HEK293 (cell line): ENCODE measurements around the gene LYRM1.
"Not testable (repeated sequence)": the region's sequence is repeated elsewhere in the genome, so short reads cannot be mapped to it uniquely, and the experiment has no call there.

Source experiments
- CTCF ChIA-PET: fragments of 350-600 bp; formaldehyde crosslinking; extraction: SDS; loops from one replicate; lab custom pipeline; 2021; ENCODE audit warnings: antibody characterized with exemption; lab: Yijun Ruan, JAX
- POLR2A ChIA-PET: fragments of 300-600 bp; formaldehyde crosslinking; extraction: SDS; loops from one replicate; lab custom pipeline; 2020; ENCODE audit warnings: antibody characterized with exemption, inconsistent platforms; lab: Yijun Ruan, JAX
- H3K27ac ChIP-seq: fragments of 200-500 bp; sonication (Bioruptor generic); 2 replicates; pipeline ENCODE4 v1.5.1; 2014; ENCODE audit warnings: low read depth, low read length, control low read depth, inconsistent platforms; ENCODE audit errors: extremely low read depth
- H3K36me3 ChIP-seq, 2 experiments: fragments of 200-500 bp in 1 of 2; sonication (Bioruptor generic) in 1 of 2; 1 replicate in 1 of 2; 2 replicates in 1 of 2; pipeline ENCODE4 v1.5.1; 2014 to 2017; ENCODE audit warnings: inconsistent platforms in 2 of 2, low read length in 2 of 2; ENCODE audit not compliant: control insufficient read depth in 2 of 2, insufficient read depth in 1 of 2
- H3K4me1 ChIP-seq: fragments of 200-500 bp; sonication (Bioruptor generic); 2 replicates; pipeline ENCODE4 v1.5.1; 2014; ENCODE audit warnings: mild to moderate bottlenecking, low read length, inconsistent platforms; ENCODE audit not compliant: control insufficient read depth, insufficient read depth
- H3K4me3 ChIP-seq: 2 replicates; pipeline ENCODE4 v1.5.1; 2011; ENCODE audit warnings: low read depth, mild to moderate bottlenecking, control low read depth, low read length, moderate library complexity
- H3K9me3 ChIP-seq: fragments of 200-500 bp; sonication (Bioruptor generic); 2 replicates; pipeline ENCODE4 v1.5.1; 2014; ENCODE audit warnings: low read depth, low read length, inconsistent platforms; ENCODE audit not compliant: control insufficient read depth, insufficient read depth
- OSR2 ChIP-seq: fragments of 450-650 bp; formaldehyde crosslinking; IDR thresholded peaks from 2 replicates; pipeline ENCODE4 v1.5.1; 2016; ENCODE audit warnings: missing biosample characterization, missing genetic modification characterization
- ZBTB17 ChIP-seq: fragments of 450-650 bp; formaldehyde crosslinking; IDR thresholded peaks from 2 replicates; pipeline ENCODE4 v1.5.1; 2016; ENCODE audit warnings: missing biosample characterization, missing genetic modification characterization
- ZNF112 ChIP-seq: fragments of 450-650 bp; formaldehyde crosslinking; IDR thresholded peaks from 2 replicates; pipeline ENCODE4 v1.5.0; 2017; ENCODE audit warnings: missing biosample characterization, missing genetic modification characterization
- ZNF121 ChIP-seq: fragments of 450-650 bp; formaldehyde crosslinking; IDR thresholded peaks from 2 replicates; pipeline ENCODE4 v1.5.1; 2016; ENCODE audit warnings: missing biosample characterization, missing genetic modification characterization
- ZNF341 ChIP-seq: fragments of 450-650 bp; formaldehyde crosslinking; IDR thresholded peaks from 2 replicates; pipeline ENCODE4; 2016; ENCODE audit warnings: low read depth, missing biosample characterization, missing genetic modification characterization
- ZNF510 ChIP-seq: fragments of 450-650 bp; formaldehyde crosslinking; IDR thresholded peaks from 2 replicates; pipeline ENCODE4 v1.5.1; 2018; ENCODE audit warnings: mild to moderate bottlenecking, missing genetic modification characterization, missing biosample characterization; ENCODE audit not compliant: insufficient replicate concordance
- ZNF558 ChIP-seq: fragments of 450-650 bp; formaldehyde crosslinking; IDR thresholded peaks from 2 replicates; pipeline ENCODE4 v1.5.1; 2016; ENCODE audit warnings: missing biosample characterization, missing genetic modification characterization
- ZNF776 ChIP-seq: fragments of 450-650 bp; formaldehyde crosslinking; IDR thresholded peaks from 2 replicates; pipeline ENCODE4 v1.5.0; 2017; ENCODE audit warnings: missing biosample characterization, missing genetic modification characterization, borderline replicate concordance
- ZNF830 ChIP-seq: fragments of 450-650 bp; IDR thresholded peaks from 2 replicates; pipeline ENCODE4 v1.5.0; 2018; ENCODE audit warnings: missing biosample characterization, missing genetic modification characterization, low read depth, mild to moderate bottlenecking, moderate library complexity
- ZSCAN23 ChIP-seq: fragments of 450-650 bp; formaldehyde crosslinking; IDR thresholded peaks from 2 replicates; pipeline ENCODE4 v1.5.1; 2016; ENCODE audit warnings: missing biosample characterization, missing genetic modification characterization
- TF ChIP-seq, protein P1 (sequence below): fragments of 450-650 bp; formaldehyde crosslinking; IDR thresholded peaks from 2 replicates; pipeline ENCODE4 v1.5.1; 2016; ENCODE audit warnings: missing biosample characterization, missing genetic modification characterization

Gene LYRM1

DNA sequence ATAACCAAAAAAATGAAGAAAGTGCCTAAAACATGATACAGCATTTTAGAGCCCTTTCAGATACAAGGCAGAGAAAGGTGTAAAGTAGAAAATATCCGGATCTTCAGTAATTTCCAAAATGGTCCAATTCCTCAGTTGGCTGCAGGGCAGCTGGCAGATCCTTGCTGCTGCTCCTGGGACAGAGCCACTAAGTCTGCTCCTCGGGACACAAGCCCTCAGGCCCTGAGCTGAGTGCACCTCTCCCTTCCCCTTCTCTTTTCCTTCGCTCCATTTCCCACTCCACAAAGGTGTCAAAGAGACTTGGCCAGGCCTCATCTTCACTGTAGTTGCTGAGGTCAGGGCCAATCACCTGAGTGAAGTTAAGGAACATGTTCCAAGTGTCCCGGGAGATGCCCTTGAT, 40.9 kb upstream of the LYRM1 start:
- CTCF ChIA-PET: no interaction called here
- no peaks in the 10 kb centered on the region for H3K4me1 ChIP-seq
- TF ChIP-seq ZNF341 (no peak), ZSCAN23 (no peak), ZBTB17 (tag by site-specific recombination) (no peak)
- no peaks in the 10 kb centered on the region for H3K9me3 ChIP-seq
- H3K27ac ChIP-seq: no peak overlapping the region
- POLR2A ChIA-PET: no interaction called here
- H3K36me3 ChIP-seq: peaks cover 0 to 38% of the 10 kb centered on the region in 2 experiments; a peak in 1 of 3 replicates
- no peak overlapping the region for H3K4me3 ChIP-seq

DNA sequence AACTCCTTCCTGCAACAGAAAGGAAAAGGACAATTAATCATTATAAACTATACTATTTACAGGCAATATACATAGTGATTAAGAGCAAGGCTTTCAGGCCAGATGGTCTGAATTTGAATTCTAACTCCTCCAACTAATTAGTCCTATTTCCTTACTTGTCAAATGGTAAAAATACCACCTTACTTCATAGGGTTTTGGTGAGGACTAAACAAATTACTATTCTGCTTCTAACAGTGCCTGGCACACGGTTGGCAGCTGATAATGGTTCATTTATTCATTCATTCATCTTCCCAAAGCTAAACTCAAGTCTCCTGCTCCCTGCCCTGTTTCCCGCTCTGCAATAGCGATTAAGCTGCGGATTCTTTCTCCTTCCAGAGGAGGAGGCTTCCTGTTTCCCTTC, 40.2 kb upstream of the LYRM1 start:
- no peaks in the 10 kb centered on the region for H3K9me3 ChIP-seq
- no peak overlapping the region for H3K27ac ChIP-seq
- no peak overlapping the region for H3K4me3 ChIP-seq
- TF ChIP-seq, protein P1, sequence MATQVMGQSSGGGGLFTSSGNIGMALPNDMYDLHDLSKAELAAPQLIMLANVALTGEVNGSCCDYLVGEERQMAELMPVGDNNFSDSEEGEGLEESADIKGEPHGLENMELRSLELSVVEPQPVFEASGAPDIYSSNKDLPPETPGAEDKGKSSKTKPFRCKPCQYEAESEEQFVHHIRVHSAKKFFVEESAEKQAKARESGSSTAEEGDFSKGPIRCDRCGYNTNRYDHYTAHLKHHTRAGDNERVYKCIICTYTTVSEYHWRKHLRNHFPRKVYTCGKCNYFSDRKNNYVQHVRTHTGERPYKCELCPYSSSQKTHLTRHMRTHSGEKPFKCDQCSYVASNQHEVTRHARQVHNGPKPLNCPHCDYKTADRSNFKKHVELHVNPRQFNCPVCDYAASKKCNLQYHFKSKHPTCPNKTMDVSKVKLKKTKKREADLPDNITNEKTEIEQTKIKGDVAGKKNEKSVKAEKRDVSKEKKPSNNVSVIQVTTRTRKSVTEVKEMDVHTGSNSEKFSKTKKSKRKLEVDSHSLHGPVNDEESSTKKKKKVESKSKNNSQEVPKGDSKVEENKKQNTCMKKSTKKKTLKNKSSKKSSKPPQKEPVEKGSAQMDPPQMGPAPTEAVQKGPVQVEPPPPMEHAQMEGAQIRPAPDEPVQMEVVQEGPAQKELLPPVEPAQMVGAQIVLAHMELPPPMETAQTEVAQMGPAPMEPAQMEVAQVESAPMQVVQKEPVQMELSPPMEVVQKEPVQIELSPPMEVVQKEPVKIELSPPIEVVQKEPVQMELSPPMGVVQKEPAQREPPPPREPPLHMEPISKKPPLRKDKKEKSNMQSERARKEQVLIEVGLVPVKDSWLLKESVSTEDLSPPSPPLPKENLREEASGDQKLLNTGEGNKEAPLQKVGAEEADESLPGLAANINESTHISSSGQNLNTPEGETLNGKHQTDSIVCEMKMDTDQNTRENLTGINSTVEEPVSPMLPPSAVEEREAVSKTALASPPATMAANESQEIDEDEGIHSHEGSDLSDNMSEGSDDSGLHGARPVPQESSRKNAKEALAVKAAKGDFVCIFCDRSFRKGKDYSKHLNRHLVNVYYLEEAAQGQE (tag by site-specific recombination): no peak
- TF ChIP-seq ZNF112 (tag by site-specific recombination) (no peak), ZNF830 (no peak), ZNF510 (tag by site-specific recombination) (no peak), ZNF558 (no peak), OSR2 (tag by site-specific recombination) (no peak), ZNF121 (tag by site-specific recombination) (no peak)
- no peaks in the 10 kb centered on the region for H3K4me1 ChIP-seq
- POLR2A ChIA-PET: no interaction called here
- H3K36me3 ChIP-seq: peaks cover 0 to 34% of the 10 kb centered on the region in 2 experiments; a peak in 1 of 3 replicates
- CTCF ChIA-PET: interaction anchor here (0.5 to 2.2 kb wide), 2 partner anchors 10 to 37 kb away, joined by 3 to 10 read pairs; no protein-coding TSS in a partner anchor

DNA sequence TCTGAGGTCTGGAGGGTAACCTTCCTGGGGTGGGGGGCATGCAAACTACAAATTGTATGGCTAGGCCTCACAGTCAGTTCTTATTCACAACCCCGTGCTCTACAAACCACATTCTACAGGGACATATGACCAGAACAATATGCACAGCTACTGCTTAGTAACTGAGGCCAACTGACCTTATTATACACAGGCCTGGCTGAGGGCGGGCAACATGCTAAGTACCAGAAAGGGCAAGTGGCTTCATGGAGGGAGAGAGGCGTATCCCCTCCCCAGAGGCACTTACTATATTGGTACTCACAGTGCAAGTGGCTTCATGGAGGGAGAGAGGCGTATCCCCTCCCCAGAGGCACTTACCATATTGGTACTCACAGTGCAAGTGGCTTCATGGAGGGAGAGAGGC, 39.6 kb upstream of the LYRM1 start:
- H3K4me1 ChIP-seq, H3K9me3 ChIP-seq, H3K27ac ChIP-seq, H3K4me3 ChIP-seq, POLR2A ChIA-PET: not testable (repeated sequence)
- CTCF ChIA-PET: interaction anchor here (2.2 kb wide), 1 partner anchor 10 kb away, joined by 10 read pairs; no protein-coding TSS in a partner anchor
- H3K36me3 ChIP-seq: peaks cover 0 to 27% of the 10 kb centered on the region in 2 experiments; a peak in 1 of 3 replicates

DNA sequence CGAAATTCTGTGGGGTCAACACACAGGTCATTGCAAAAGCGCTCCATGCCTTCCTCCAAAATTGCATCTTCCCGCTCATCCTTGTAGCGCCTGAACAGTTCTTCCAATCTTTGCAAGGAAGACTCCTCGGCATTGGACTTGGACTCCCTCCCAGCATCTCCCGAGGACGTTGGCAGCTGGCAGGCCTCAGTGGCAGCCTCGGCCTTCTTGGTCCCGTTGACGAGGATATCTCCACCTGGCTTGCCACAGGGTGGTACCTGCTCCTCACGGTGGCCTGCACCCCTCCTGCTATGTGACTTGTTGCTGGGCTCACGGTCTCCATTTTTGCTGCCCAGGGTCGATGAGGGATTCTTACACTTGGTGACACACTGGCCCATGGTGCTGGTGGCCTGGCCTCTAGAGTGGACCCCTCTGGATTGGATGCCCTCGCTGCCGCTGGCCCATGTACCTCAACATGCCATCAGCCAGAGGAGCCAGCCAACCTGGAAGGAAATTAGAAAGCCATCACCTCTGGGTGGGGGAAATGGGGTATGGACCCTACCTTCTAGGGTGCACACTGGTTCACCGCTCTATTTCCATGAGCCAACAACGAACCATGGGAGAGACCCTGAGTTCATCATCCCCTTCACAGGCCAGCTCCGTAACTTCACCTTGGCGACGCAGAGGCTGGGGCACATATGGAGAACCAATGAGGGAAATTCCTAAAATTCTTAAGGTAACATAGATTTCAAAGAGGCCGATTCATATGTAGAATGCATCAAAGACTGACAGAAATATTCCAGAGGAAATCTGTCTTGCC, 38.2 kb upstream of the LYRM1 start:
- Histone ChIP-seq H3K4me1 (no peaks in the 10 kb centered on the region), H3K4me3 (no peak overlapping the region), H3K36me3 (peaks cover 0 to 24% of the 10 kb centered on the region in 2 experiments; a peak in 1 of 3 replicates), H3K9me3 (no peaks in the 10 kb centered on the region), H3K27ac (no peak overlapping the region)
- no peak for TF ChIP-seq ZNF776 (tag by site-specific recombination)
- POLR2A ChIA-PET: no interaction called here
- CTCF ChIA-PET: interaction anchor here (0.9 to 2.2 kb wide), 2 partner anchors 12 to 13 kb away, joined by 4 to 10 read pairs; no protein-coding TSS in a partner anchor

DNA sequence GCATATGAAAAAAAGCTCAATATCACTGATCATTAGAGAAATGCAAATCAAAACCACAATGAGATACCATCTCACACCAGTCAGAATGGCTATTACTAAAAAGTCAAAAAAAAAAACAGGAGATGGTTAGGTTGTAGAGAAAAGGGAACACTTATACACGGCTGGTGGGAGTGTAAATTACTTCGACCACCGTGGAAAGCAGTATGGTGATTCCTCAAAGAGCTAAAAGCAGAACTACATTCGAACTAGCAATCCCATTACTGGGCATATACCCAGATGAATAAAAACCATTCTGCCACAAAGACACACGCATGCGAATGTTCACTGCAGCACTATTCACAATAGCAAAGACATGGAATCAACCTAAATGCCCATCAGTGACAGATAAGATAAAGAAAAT, 36.2 kb upstream of the LYRM1 start:
- ChIA-PET CTCF (interaction anchor here (0.7 to 1.6 kb wide), 3 partner anchors 11 to 35 kb away, joined by 3 to 4 read pairs (median 3); no protein-coding TSS in a partner anchor), POLR2A (interaction anchor here (2.4 kb wide), 1 partner anchor 36 kb away, joined by 6 read pairs; the partner anchor contains the start of genes DCUN1D3 and LYRM1)
- H3K36me3 ChIP-seq: peaks cover 0 to 24% of the 10 kb centered on the region in 2 experiments; a peak in 1 of 3 replicates
- H3K4me3 ChIP-seq, H3K9me3 ChIP-seq, H3K4me1 ChIP-seq, H3K27ac ChIP-seq: not testable (repeated sequence)
